Right lobe of liver (tissue), 6 donors: ENCODE data around the gene PHLDA2. TPM values are rescaled to one million over a fixed set of nuclear protein-coding genes. Genes with fewer than 3 reads are reported as not detected.

ENCODE experiments used
- ATAC-seq, 4 donors: fragments of 200-7000 bp; cut with Tn5 transposase; one replicate each; pipeline ENCODE4 v1.9.1; 2020; ENCODE audit warnings: mild to moderate bottlenecking in 4 of 4, moderate library complexity in 4 of 4
- DNase-seq, 3 donors: peaks; one replicate each; pipeline ENCODE4 v3.0.0-alpha.2; 2020
- H3K27ac ChIP-seq, 3 donors: fragments of 200-600 bp; one replicate each; pipeline ENCODE4 v1.8.0; 2022
- H3K27me3 ChIP-seq, 2 donors: fragments of 200-600 bp; one replicate each; pipeline ENCODE4 v1.8.0; 2022
- H3K36me3 ChIP-seq, 4 donors: fragments of 200-600 bp; sonication (generic) in 1 of 4; one replicate each; pipeline versions ENCODE4 v1.5.1 to v1.8.0; 2017 to 2022; ENCODE audit warnings: control low read depth in 1 of 4
- H3K4me1 ChIP-seq, 4 donors: fragments of 200-600 bp; sonication (generic) in 1 of 4; one replicate each; pipeline versions ENCODE4 v1.5.1 to v1.8.0; 2017 to 2022; ENCODE audit warnings: control low read depth in 1 of 4
- H3K4me3 ChIP-seq, 3 donors: fragments of 200-600 bp; one replicate each; pipeline ENCODE4 v1.8.0; 2022
- H3K9me3 ChIP-seq, 4 donors: fragments of 200-600 bp; sonication (generic) in 1 of 4; one replicate each; pipeline versions ENCODE4 v1.5.1 to v1.8.0; 2017 to 2022; ENCODE audit warnings: control low read depth in 1 of 4
- POLR2A ChIP-seq: fragments of 450-650 bp; IDR thresholded peaks from one replicate; pipeline ENCODE4 v1.6.1; 2017; ENCODE audit warnings: antibody characterized with exemption, mild to moderate bottlenecking
- WGBS: methylation state at CpG from one replicate; pipeline ENCODE4 v1.1.6; 2018; ENCODE audit warnings: low coverage, low lambda C conversion rate; ENCODE audit not compliant: insufficient coverage; ENCODE audit errors: missing lambda C conversion rate; 5-methylcytosine and 5-hydroxymethylcytosine counted together
- intact Hi-C, 2 donors: fragments of 100-400 bp; cut with DNase I; formaldehyde crosslinking; loops; one replicate each; pipeline versions ENCODE4 v1.11.2 to v1.14.1; 2022
- total RNA-seq, 6 experiments: library from RNA; depleted of rRNA in 2 of 6; stranded (reverse); fragments of >200 nt in 2 of 6; fragmentation: NEBNext Ultra II Directional in 3 of 6; extraction: Animal tissue kit (Norgen Biotek cat#: 25700) in 3 of 6; gene quantifications; one replicate each; pipeline versions ENCODE4 v1.1.0 to v1.2.4, GENCODE V29; 2016 to 2023
- TF ChIP-seq, protein P1 (sequence below), 4 donors: fragments of 200-600 bp in 3 of 4; fragments of 450-650 bp in 1 of 4; IDR thresholded peaks; one replicate each; pipeline versions ENCODE4 v1.5.1 to v1.8.0; 2016 to 2022; ENCODE audit warnings: antibody characterized with exemption in 4 of 4, mild to moderate bottlenecking in 2 of 4
- donor health status: DM: no; HTN: yes; CAD: no.
- donor health status: DM: no; HTN: no; CAD: no.
- donor health status: DM: no; HTN: no; CAD: no.
- donor health status: DM: no; HTN: yes; CAD: no.
- donor health status: DM: no; HTN: yes; CAD: no.

The PHLDA2 gene
- total RNA-seq, 6 experiments from 2014 or later = 0.51 to 12.7 (median 5.9) TPM; not detected in 1

DNA sequence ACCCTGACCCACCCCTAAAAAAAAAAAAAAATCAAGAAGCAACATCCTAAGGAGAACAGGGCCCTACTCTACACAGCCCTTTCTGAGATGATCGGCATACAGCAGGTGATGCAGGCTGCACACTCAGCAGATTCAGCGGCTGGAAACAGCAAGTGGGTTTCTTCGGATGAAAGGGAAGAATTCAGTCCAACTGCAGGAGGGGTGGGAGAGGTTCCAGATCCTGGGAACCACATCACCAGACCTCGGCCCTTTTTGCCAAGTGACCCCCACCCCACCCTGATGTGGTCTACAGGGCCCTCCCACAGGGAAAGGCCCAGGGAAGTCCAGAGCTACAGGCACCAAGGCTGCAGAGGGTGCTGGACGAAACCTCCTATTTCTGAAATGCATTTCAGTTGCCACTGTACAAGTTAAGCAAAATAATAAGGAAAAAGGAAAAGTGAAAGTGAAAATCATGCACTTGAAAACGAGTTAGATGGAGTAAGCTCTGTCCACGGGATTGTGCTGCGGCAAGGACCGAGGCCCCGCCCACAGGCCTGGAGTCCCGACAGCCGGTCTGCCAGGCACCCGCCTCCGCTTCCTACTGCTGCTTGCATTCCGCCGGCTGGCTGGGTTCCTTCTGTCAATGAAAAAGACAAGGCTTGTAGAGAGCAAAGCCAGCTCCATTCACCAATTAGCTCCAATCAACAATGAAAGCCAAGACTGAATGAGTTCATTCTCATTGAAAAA lies 16.0 kb upstream of the PHLDA2 start:
- no peak overlapping the region for H3K4me3 ChIP-seq
- WGBS = 19% methylated on average over 16 of the region's 16 CpGs
- no peaks in the 10 kb centered on the region for H3K27me3 ChIP-seq
- DNase-seq (peak; percentile 89 to 93 (median 90)), ATAC-seq (peak; percentile 75 to 85 (median 84))
- peaks cover 0 to 25% (median 11%) of the 10 kb centered on the region in 4 donors for H3K4me1 ChIP-seq
- TF ChIP-seq POLR2A = no peak
- TF ChIP-seq, protein P1, sequence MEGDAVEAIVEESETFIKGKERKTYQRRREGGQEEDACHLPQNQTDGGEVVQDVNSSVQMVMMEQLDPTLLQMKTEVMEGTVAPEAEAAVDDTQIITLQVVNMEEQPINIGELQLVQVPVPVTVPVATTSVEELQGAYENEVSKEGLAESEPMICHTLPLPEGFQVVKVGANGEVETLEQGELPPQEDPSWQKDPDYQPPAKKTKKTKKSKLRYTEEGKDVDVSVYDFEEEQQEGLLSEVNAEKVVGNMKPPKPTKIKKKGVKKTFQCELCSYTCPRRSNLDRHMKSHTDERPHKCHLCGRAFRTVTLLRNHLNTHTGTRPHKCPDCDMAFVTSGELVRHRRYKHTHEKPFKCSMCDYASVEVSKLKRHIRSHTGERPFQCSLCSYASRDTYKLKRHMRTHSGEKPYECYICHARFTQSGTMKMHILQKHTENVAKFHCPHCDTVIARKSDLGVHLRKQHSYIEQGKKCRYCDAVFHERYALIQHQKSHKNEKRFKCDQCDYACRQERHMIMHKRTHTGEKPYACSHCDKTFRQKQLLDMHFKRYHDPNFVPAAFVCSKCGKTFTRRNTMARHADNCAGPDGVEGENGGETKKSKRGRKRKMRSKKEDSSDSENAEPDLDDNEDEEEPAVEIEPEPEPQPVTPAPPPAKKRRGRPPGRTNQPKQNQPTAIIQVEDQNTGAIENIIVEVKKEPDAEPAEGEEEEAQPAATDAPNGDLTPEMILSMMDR (IDR thresholded peaks at IDR 0.05) = no peak
- H3K27ac ChIP-seq = peak overlapping the region in 1 of 3 donors; percentile 15
- intact Hi-C loops = no loop called here
- no peaks in the 10 kb centered on the region for H3K9me3 ChIP-seq
- H3K36me3 ChIP-seq = peaks cover 0 to 18% (median 2%) of the 10 kb centered on the region in 4 donors

DNA sequence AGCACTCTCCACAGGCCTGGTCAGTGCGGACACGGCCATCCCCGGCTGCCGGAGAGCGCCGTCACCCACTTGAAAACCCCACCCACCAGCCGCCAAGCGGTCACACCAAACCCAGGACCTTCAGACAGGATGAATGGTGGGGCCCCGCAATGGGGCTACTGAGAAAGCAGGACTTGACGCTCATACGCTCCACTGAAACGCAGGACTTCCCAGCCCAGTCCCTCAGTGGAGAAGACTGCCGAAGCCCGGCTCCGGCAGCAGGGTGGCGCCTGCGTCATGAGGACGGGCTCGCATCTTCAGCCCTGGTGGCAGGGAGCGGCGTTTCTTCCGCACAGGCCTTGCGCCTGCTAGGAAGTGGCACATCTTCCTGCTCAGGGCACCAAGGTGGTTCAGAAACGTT lies 15.3 kb upstream of the PHLDA2 start:
- H3K4me1 ChIP-seq = peaks cover 0 to 27% (median 11%) of the 10 kb centered on the region in 4 donors
- peaks cover 0 to 11% (median 2%) of the 10 kb centered on the region in 4 donors for H3K36me3 ChIP-seq
- H3K9me3 ChIP-seq = no peaks in the 10 kb centered on the region
- ATAC-seq = no peak
- H3K27me3 ChIP-seq = no peaks in the 10 kb centered on the region
- no peak overlapping the region for H3K27ac ChIP-seq
- intact Hi-C loops = no loop called here
- 100% methylated on average over 2 of the region's 24 CpGs for WGBS
- no peak for TF ChIP-seq POLR2A
- TF ChIP-seq, protein P1 (IDR thresholded peaks at IDR 0.05) = no peak
- no peak overlapping the region for H3K4me3 ChIP-seq
- DNase-seq = no peak

GRCh38 chr11:2943711-2944118 lies 14.5 kb upstream of the PHLDA2 start:
- WGBS = 67% methylated on average over 3 of the region's 12 CpGs
- Histone ChIP-seq H3K4me1 (peaks cover 0 to 27% (median 11%) of the 10 kb centered on the region in 4 donors), H3K27ac (no peak overlapping the region)

GRCh38 chr11:2942872-2943710 lies 13.9 kb upstream of the PHLDA2 start:
- TF ChIP-seq, protein P1 (IDR thresholded peaks at IDR 0.05) = no peak
- no peak for TF ChIP-seq POLR2A
- intact Hi-C loops = no loop called here
- WGBS = no CpG with 5 or more reads among the region's 15 CpGs
- H3K4me1 ChIP-seq = peaks cover 0 to 27% (median 11%) of the 10 kb centered on the region in 4 donors
- no peak for ATAC-seq
- H3K27me3 ChIP-seq = no peaks in the 10 kb centered on the region
- no peak overlapping the region for H3K4me3 ChIP-seq
- H3K27ac ChIP-seq = no peak overlapping the region
- H3K9me3 ChIP-seq = no peaks in the 10 kb centered on the region
- no peaks in the 10 kb centered on the region for H3K36me3 ChIP-seq
- DNase-seq = no peak

More at GRCh38 chr11:2943711-2944118, 14.5 kb upstream of the PHLDA2 start:
- H3K36me3 ChIP-seq = peaks cover 0 to 4% (median 2%) of the 10 kb centered on the region in 4 donors
- H3K27me3 ChIP-seq = no peaks in the 10 kb centered on the region
- no peak overlapping the region for H3K4me3 ChIP-seq
- intact Hi-C loops = no loop called here
- DNase-seq (peak in 1 of 3 donors; percentile 56), ATAC-seq (no peak)
- no peaks in the 10 kb centered on the region for H3K9me3 ChIP-seq
- TF ChIP-seq, protein P1 (IDR thresholded peaks at IDR 0.05) = no peak
- no peak for TF ChIP-seq POLR2A
